GM23338 (cell line): ENCODE results near the gene ELOVL6. TPM values are rescaled to one million over a fixed set of nuclear protein-coding genes. Genes with fewer than 3 reads are reported as not detected.
"Not testable (repeated sequence)": the region's sequence is repeated elsewhere in the genome, so short reads cannot be mapped to it uniquely, and the experiment has no call there.

Experiments used
- ATAC-seq: fragments of 200-7000 bp; cut with Tn5 transposase; 3 replicates; pipeline ENCODE4 v1.9.1; 2020
- DNase-seq: peaks from one replicate; pipeline ENCODE4 v3.0.0-alpha.2; 2015; ENCODE audit warnings: low spot score
- H2AFZ ChIP-seq: fragments of 200-600 bp; sonication (generic); 2 replicates; pipeline ENCODE4 v1.8.0; 2016; ENCODE audit warnings: antibody characterized with exemption, mild to moderate bottlenecking, moderate library complexity
- H3F3A ChIP-seq: fragments of 200-600 bp; sonication (generic); replicated peaks from 2 replicates; pipeline ENCODE4 v1.8.0; 2017; ENCODE audit warnings: antibody characterized with exemption, mixed run types, low read depth
- H3K27ac ChIP-seq: fragments of 200-600 bp; sonication (generic); 2 replicates; pipeline ENCODE4 v1.6.1; 2016; ENCODE audit warnings: low read depth
- H3K27me3 ChIP-seq: fragments of 200-600 bp; sonication (generic); 2 replicates; pipeline ENCODE4 v1.8.0; 2016; ENCODE audit warnings: mild to moderate bottlenecking, mixed run types, moderate library complexity; ENCODE audit not compliant: insufficient read depth
- H3K36me3 ChIP-seq: fragments of 200-600 bp; sonication (generic); 2 replicates; pipeline ENCODE4 v1.8.0; 2016; ENCODE audit warnings: mild to moderate bottlenecking; ENCODE audit not compliant: insufficient read depth
- H3K4me1 ChIP-seq: fragments of 200-600 bp; sonication (generic); 2 replicates; pipeline ENCODE4 v1.8.0; 2016; ENCODE audit warnings: mild to moderate bottlenecking, moderate library complexity; ENCODE audit not compliant: insufficient read depth
- H3K4me2 ChIP-seq: fragments of 200-600 bp; sonication (generic); 2 replicates; pipeline ENCODE4 v1.7.1; 2017; ENCODE audit warnings: mixed run types
- H3K4me3 ChIP-seq: fragments of 200-600 bp; sonication (generic); 2 replicates; pipeline ENCODE4 v1.6.1; 2016; ENCODE audit warnings: mixed run types
- H3K79me2 ChIP-seq: fragments of 200-600 bp; sonication (generic); replicated peaks from 2 replicates; pipeline ENCODE4 v1.8.0; 2017; ENCODE audit warnings: mild to moderate bottlenecking; ENCODE audit not compliant: insufficient read depth
- H3K9me2 ChIP-seq: fragments of 200-600 bp; sonication (generic); 2 replicates; pipeline ENCODE4 v1.8.0; 2017; ENCODE audit not compliant: insufficient read depth
- H4K20me1 ChIP-seq: fragments of 200-600 bp; sonication (generic); replicated peaks from 2 replicates; pipeline ENCODE4 v1.8.0; 2017; ENCODE audit warnings: mild to moderate bottlenecking; ENCODE audit not compliant: insufficient read depth
- H3K27ac Mint-ChIP-seq: 2 replicates; pipeline ENCODE4 v1.8.0; 2020; ENCODE audit warnings: inconsistent platforms, mild to moderate bottlenecking, moderate library complexity, mixed read lengths
- H3K27me3 Mint-ChIP-seq: 3 replicates; pipeline ENCODE4 v1.8.0; 2022; ENCODE audit warnings: low read depth, mild to moderate bottlenecking, moderate library complexity, mixed read lengths, inconsistent platforms; ENCODE audit not compliant: insufficient read depth, poor library complexity
- H3K36me3 Mint-ChIP-seq: 3 replicates; pipeline ENCODE4 v1.8.0; 2021; ENCODE audit warnings: low read depth, mild to moderate bottlenecking, inconsistent platforms, moderate library complexity, mixed read lengths
- H3K4me1 Mint-ChIP-seq: 3 replicates; pipeline ENCODE4 v1.8.0; 2020; ENCODE audit warnings: mild to moderate bottlenecking, inconsistent platforms, mixed read lengths
- H3K4me3 Mint-ChIP-seq: 3 replicates; pipeline ENCODE4 v1.8.0; 2021; ENCODE audit warnings: moderate library complexity, mild to moderate bottlenecking, inconsistent platforms, mixed read lengths
- H3K9me3 Mint-ChIP-seq: 3 replicates; pipeline ENCODE4 v1.8.0; 2020; ENCODE audit warnings: moderate library complexity, mild to moderate bottlenecking, inconsistent platforms, mixed read lengths
- CREB1 ChIP-seq: fragments of 250-450 bp; sonication (Bioruptor Pico); IDR thresholded peaks from 2 replicates; pipeline ENCODE4 v1.5.0; 2020; ENCODE audit warnings: low read depth, mild to moderate bottlenecking, moderate library complexity
- EZH2phosphoT487 ChIP-seq: fragments of 200-600 bp; sonication (generic); IDR thresholded peaks from one replicate; pipeline ENCODE4 v1.8.1; 2018; ENCODE audit warnings: antibody characterized with exemption; ENCODE audit not compliant: unreplicated experiment
- POLR2AphosphoS5 ChIP-seq: IDR thresholded peaks from 2 replicates; pipeline ENCODE4 v1.6.1; 2016; ENCODE audit warnings: antibody characterized with exemption, low read depth
- ZNF114 ChIP-seq: fragments of 250-450 bp; sonication (Bioruptor Pico); IDR thresholded peaks from 2 replicates; pipeline ENCODE4 v1.5.0; 2020; ENCODE audit warnings: mild to moderate bottlenecking, moderate library complexity
- polyA plus RNA-seq: library from polyadenylated mRNA; unstranded; fragments of >200 nt; fragmentation: Nextera tagmentation; extraction: Ambion mirVana; gene quantifications from 2 replicates; pipeline ENCODE4 v1.2.1, GENCODE V29; 2016
- total RNA-seq: library from RNA; depleted of rRNA; stranded (reverse); fragments of >200 nt; shearing (Covaris generic); gene quantifications from 2 replicates; pipeline ENCODE4 v1.2.3, GENCODE V29; 2014
- TF ChIP-seq, protein P1 (sequence below): IDR thresholded peaks from one replicate; pipeline ENCODE4 v1.6.1; 2018; ENCODE audit warnings: antibody characterized with exemption; ENCODE audit not compliant: unreplicated experiment
- TF ChIP-seq, protein P2 (sequence below): IDR thresholded peaks from 2 replicates; pipeline ENCODE4 v1.6.1; 2016; ENCODE audit warnings: antibody characterized with exemption
- TF ChIP-seq, protein P3 (sequence below), 2 experiments: fragments of 200-600 bp in 1 of 2; sonication (generic) in 1 of 2; conservative IDR thresholded peaks; 2 replicates each; pipeline versions ENCODE4 v1.5.1 to v1.6.1; 2016 to 2017; ENCODE audit warnings: antibody characterized with exemption in 2 of 2, low read depth in 2 of 2, mild to moderate bottlenecking in 2 of 2, moderate library complexity in 1 of 2
- TF ChIP-seq, protein P4 (sequence below): fragments of 250-450 bp; sonication (Bioruptor Pico); IDR thresholded peaks from 2 replicates; pipeline ENCODE4 v1.5.0; 2020; ENCODE audit warnings: mild to moderate bottlenecking, moderate library complexity

The ELOVL6 gene
- total and polyA plus RNA-seq, 2 experiments from 2014 or later: 82.7 to 89.5 TPM

DNA sequence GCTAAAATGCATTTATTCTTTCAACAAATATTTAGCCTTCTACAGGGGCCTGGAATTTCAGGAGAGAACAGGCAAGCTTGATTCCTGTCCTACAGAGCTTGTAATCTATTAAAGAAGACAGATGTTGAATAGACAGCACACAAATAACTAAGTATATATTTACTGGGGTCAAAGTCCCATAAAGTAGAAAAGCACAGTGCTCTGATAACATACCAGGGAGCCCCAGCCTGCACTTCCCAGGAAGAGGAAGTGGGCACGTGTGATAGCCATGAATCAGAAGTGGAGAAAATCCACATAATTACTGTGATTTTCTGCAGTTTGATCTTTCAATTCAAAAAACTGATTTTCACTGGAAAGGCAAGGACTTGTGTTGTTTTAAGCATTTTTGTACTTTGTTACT, 156.7 kb downstream of the ELOVL6 start (continued):
- TF ChIP-seq, protein P1, sequence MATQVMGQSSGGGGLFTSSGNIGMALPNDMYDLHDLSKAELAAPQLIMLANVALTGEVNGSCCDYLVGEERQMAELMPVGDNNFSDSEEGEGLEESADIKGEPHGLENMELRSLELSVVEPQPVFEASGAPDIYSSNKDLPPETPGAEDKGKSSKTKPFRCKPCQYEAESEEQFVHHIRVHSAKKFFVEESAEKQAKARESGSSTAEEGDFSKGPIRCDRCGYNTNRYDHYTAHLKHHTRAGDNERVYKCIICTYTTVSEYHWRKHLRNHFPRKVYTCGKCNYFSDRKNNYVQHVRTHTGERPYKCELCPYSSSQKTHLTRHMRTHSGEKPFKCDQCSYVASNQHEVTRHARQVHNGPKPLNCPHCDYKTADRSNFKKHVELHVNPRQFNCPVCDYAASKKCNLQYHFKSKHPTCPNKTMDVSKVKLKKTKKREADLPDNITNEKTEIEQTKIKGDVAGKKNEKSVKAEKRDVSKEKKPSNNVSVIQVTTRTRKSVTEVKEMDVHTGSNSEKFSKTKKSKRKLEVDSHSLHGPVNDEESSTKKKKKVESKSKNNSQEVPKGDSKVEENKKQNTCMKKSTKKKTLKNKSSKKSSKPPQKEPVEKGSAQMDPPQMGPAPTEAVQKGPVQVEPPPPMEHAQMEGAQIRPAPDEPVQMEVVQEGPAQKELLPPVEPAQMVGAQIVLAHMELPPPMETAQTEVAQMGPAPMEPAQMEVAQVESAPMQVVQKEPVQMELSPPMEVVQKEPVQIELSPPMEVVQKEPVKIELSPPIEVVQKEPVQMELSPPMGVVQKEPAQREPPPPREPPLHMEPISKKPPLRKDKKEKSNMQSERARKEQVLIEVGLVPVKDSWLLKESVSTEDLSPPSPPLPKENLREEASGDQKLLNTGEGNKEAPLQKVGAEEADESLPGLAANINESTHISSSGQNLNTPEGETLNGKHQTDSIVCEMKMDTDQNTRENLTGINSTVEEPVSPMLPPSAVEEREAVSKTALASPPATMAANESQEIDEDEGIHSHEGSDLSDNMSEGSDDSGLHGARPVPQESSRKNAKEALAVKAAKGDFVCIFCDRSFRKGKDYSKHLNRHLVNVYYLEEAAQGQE: no peak
- TF ChIP-seq ZNF114 (CRISPR knock-in tag) (no peak), POLR2AphosphoS5 (no peak)
- TF ChIP-seq, protein P2, sequence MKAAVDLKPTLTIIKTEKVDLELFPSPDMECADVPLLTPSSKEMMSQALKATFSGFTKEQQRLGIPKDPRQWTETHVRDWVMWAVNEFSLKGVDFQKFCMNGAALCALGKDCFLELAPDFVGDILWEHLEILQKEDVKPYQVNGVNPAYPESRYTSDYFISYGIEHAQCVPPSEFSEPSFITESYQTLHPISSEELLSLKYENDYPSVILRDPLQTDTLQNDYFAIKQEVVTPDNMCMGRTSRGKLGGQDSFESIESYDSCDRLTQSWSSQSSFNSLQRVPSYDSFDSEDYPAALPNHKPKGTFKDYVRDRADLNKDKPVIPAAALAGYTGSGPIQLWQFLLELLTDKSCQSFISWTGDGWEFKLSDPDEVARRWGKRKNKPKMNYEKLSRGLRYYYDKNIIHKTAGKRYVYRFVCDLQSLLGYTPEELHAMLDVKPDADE: no peak

DNA sequence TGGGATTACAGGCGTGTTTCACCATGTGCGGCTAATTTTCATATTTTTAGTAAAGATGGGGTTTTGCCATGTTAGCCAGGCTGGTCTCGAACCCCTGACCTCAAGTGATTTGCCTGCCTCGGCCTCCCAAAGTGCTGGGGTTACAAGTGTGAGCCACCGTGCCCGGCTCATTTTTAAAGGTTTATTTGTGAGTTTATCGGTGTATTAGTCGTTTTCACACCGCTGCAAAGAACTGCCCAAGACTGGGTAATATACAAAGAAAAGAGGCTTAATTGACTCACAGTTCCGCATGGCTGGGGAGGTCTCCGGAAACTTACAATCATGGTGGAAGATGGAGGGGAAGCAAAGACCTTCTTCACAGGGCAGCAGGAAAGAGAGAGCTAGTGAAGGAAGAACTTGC, 159.3 kb downstream of the ELOVL6 start:
- DNase-seq, H3K9me2 ChIP-seq, H3K27ac Mint-ChIP-seq, H3K9me3 Mint-ChIP-seq, H3K36me3 Mint-ChIP-seq, H3K4me1 Mint-ChIP-seq, H3K4me3 ChIP-seq, H3K27me3 Mint-ChIP-seq, H3K4me1 ChIP-seq, H3K4me2 ChIP-seq, H2AFZ ChIP-seq, H3K27ac ChIP-seq, H3K4me3 Mint-ChIP-seq, ATAC-seq, H3K36me3 ChIP-seq, H3K79me2 ChIP-seq, H4K20me1 ChIP-seq, H3F3A ChIP-seq, H3K27me3 ChIP-seq: not testable (repeated sequence)

DNA sequence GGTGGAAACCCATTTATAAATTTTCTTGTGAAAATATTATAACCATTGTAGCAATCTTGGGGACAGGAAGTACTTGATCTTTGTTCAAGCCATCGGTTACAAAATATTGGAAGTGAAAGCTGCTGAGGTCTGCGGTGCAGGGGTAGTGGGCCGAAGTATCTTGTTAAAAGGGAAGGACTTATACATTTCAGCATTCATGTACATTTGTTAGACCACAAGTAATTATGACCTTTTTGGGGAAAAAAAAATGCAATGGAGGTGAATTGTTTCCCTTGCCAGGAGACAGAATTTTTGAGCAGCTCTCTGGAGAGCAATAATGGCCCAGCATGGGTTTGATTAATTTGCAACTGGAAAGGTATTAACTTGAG, 164.4 kb downstream of the ELOVL6 start:
- Histone ChIP-seq H3K4me3 (no peak overlapping the region), H4K20me1 (no peaks in the 10 kb centered on the region), H3K27me3 (no peaks in the 10 kb centered on the region), H3F3A (no peaks in the 10 kb centered on the region), H3K9me2 (no peaks in the 10 kb centered on the region; the same call in 1 of the 2 replicates), H3K4me2 (no peak overlapping the region), H3K4me1 (no peaks in the 10 kb centered on the region), H3K79me2 (no peaks in the 10 kb centered on the region), H2AFZ (no peak overlapping the region), H3K27ac (no peak overlapping the region), H3K36me3 (no peaks in the 10 kb centered on the region)
- Mint-ChIP-seq H3K4me1 (peaks cover 11% of the 10 kb centered on the region), H3K36me3 (no peaks in the 10 kb centered on the region), H3K27ac (no peak overlapping the region), H3K4me3 (no peak overlapping the region), H3K27me3 (no peaks in the 10 kb centered on the region), H3K9me3 (no peaks in the 10 kb centered on the region)
- ATAC-seq: no peak
- no peak for DNase-seq
- no peak for TF ChIP-seq ZNF114 (CRISPR knock-in tag)
- TF ChIP-seq POLR2AphosphoS5: no peak
- TF ChIP-seq, protein P3, sequence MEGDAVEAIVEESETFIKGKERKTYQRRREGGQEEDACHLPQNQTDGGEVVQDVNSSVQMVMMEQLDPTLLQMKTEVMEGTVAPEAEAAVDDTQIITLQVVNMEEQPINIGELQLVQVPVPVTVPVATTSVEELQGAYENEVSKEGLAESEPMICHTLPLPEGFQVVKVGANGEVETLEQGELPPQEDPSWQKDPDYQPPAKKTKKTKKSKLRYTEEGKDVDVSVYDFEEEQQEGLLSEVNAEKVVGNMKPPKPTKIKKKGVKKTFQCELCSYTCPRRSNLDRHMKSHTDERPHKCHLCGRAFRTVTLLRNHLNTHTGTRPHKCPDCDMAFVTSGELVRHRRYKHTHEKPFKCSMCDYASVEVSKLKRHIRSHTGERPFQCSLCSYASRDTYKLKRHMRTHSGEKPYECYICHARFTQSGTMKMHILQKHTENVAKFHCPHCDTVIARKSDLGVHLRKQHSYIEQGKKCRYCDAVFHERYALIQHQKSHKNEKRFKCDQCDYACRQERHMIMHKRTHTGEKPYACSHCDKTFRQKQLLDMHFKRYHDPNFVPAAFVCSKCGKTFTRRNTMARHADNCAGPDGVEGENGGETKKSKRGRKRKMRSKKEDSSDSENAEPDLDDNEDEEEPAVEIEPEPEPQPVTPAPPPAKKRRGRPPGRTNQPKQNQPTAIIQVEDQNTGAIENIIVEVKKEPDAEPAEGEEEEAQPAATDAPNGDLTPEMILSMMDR (conservative IDR thresholded peaks at IDR 0.05; ENCODE audit: low read depth in 2 of 2): no peak
- no peak for TF ChIP-seq EZH2phosphoT487
- TF ChIP-seq, protein P4, sequence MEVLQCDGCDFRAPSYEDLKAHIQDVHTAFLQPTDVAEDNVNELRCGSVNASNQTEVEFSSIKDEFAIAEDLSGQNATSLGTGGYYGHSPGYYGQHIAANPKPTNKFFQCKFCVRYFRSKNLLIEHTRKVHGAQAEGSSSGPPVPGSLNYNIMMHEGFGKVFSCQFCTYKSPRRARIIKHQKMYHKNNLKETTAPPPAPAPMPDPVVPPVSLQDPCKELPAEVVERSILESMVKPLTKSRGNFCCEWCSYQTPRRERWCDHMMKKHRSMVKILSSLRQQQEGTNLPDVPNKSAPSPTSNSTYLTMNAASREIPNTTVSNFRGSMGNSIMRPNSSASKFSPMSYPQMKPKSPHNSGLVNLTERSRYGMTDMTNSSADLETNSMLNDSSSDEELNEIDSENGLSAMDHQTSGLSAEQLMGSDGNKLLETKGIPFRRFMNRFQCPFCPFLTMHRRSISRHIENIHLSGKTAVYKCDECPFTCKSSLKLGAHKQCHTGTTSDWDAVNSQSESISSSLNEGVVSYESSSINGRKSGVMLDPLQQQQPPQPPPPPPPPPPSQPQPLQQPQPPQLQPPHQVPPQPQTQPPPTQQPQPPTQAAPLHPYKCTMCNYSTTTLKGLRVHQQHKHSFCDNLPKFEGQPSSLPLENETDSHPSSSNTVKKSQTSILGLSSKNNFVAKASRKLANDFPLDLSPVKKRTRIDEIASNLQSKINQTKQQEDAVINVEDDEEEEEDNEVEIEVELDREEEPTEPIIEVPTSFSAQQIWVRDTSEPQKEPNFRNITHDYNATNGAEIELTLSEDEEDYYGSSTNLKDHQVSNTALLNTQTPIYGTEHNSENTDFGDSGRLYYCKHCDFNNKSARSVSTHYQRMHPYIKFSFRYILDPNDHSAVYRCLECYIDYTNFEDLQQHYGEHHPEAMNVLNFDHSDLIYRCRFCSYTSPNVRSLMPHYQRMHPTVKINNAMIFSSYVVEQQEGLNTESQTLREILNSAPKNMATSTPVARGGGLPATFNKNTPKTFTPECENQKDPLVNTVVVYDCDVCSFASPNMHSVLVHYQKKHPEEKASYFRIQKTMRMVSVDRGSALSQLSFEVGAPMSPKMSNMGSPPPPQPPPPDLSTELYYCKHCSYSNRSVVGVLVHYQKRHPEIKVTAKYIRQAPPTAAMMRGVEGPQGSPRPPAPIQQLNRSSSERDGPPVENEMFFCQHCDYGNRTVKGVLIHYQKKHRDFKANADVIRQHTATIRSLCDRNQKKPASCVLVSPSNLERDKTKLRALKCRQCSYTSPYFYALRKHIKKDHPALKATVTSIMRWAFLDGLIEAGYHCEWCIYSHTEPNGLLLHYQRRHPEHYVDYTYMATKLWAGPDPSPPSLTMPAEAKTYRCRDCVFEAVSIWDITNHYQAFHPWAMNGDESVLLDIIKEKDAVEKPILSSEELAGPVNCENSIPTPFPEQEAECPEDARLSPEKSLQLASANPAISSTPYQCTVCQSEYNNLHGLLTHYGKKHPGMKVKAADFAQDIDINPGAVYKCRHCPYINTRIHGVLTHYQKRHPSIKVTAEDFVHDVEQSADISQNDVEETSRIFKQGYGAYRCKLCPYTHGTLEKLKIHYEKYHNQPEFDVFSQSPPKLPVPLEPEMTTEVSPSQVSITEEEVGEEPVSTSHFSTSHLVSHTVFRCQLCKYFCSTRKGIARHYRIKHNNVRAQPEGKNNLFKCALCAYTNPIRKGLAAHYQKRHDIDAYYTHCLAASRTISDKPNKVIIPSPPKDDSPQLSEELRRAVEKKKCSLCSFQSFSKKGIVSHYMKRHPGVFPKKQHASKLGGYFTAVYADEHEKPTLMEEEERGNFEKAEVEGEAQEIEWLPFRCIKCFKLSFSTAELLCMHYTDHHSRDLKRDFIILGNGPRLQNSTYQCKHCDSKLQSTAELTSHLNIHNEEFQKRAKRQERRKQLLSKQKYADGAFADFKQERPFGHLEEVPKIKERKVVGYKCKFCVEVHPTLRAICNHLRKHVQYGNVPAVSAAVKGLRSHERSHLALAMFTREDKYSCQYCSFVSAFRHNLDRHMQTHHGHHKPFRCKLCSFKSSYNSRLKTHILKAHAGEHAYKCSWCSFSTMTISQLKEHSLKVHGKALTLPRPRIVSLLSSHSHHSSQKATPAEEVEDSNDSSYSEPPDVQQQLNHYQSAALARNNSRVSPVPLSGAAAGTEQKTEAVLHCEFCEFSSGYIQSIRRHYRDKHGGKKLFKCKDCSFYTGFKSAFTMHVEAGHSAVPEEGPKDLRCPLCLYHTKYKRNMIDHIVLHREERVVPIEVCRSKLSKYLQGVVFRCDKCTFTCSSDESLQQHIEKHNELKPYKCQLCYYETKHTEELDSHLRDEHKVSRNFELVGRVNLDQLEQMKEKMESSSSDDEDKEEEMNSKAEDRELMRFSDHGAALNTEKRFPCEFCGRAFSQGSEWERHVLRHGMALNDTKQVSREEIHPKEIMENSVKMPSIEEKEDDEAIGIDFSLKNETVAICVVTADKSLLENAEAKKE (CRISPR knock-in tag): no peak
- no peak for TF ChIP-seq CREB1 (CRISPR knock-in tag)
